GM12873 (cell line): ENCODE results near the gene DDX24.

Experiments
- TF ChIP-seq, protein P1 (sequence below): IDR thresholded peaks from 2 replicates; pipeline ENCODE4 v1.5.1; 2012; ENCODE audit warnings: low read depth, mild to moderate bottlenecking, moderate library complexity, low read length, control low read depth; ENCODE audit not compliant: insufficient read depth; ENCODE audit errors: missing control alignments

DDX24 gene

GRCh38 chr14:94058128-94058673 is 22.8 kb downstream of the DDX24 start:
- TF ChIP-seq, protein P1, sequence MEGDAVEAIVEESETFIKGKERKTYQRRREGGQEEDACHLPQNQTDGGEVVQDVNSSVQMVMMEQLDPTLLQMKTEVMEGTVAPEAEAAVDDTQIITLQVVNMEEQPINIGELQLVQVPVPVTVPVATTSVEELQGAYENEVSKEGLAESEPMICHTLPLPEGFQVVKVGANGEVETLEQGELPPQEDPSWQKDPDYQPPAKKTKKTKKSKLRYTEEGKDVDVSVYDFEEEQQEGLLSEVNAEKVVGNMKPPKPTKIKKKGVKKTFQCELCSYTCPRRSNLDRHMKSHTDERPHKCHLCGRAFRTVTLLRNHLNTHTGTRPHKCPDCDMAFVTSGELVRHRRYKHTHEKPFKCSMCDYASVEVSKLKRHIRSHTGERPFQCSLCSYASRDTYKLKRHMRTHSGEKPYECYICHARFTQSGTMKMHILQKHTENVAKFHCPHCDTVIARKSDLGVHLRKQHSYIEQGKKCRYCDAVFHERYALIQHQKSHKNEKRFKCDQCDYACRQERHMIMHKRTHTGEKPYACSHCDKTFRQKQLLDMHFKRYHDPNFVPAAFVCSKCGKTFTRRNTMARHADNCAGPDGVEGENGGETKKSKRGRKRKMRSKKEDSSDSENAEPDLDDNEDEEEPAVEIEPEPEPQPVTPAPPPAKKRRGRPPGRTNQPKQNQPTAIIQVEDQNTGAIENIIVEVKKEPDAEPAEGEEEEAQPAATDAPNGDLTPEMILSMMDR, result no peak

DNA sequence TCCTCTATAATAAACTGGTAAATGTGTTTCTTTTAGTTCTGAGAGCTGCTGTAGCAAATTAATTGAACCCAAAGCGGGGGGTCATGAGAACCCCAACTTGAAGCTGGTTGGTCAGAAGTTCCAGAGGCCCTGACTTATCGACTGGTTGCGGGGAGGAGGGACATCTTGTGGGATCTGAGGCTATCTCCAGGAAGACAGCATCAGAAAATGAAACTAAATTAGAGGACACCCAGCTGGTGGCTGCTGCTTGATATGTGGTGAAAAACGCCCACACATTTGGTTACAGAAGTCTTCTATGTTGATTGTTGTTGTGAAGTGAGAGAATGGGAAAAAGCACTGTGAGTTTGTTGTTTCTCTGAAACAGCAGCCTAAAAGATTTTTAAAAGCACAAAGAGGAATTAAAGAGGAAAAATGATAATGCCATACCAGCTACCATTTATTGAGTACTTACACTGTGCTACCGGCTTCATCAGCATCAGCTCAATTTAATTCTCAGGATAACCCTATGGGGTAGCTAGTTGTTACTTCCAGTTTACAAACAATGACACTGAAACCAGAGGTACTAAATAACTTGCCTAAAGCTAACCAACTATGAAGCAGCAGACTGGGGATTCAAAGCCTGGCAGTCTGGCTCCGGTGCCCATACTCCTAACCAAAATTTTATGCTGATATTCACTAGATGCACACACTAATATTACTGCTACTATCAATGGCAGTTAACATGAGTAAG is 24.3 kb downstream of the DDX24 start:
- TF ChIP-seq, protein P1, result no peak

GRCh38 chr14:94054936-94055335 is 26.1 kb downstream of the DDX24 start:
- TF ChIP-seq, protein P1, result no peak

DNA sequence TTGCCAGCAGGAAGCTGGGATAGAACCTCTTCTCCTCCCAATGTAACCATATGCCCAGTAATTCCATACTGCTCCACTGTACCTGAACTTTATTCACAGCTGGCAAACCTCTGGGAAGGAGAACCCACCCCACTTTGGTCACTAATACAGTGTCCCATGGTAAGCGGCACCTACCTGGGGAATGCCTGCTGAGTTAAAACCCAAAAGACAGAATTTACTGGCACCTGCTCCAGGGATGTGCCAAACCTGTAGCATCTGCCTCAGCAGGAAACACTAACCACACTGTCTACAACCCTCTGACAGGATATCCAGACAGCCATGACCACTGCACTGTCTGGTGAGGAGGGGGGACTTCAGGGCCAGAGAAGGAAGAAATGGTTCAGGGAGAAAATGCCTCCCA is 26.6 kb downstream of the DDX24 start:
- TF ChIP-seq, protein P1, result no peak

DNA sequence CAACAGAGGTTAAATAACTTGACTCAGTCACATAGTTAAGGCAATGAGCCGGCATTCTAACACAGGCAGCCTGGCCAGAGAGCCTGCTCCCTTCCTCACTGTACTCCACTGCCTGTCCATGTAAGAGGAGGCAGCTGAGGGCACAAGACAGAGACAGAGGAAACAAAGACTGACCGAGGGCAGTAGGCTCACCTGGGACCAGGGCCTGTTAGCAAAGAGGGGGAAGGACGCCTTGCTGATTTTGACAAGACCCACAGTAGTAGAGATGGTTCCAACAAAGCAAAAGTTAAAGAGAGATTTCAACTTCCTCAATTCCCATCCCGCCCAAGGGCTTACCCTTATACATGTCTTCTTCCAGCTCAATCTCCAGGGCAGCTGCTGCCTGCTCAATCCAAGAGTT is 28.3 kb downstream of the DDX24 start:
- TF ChIP-seq, protein P1, result no peak

DNA sequence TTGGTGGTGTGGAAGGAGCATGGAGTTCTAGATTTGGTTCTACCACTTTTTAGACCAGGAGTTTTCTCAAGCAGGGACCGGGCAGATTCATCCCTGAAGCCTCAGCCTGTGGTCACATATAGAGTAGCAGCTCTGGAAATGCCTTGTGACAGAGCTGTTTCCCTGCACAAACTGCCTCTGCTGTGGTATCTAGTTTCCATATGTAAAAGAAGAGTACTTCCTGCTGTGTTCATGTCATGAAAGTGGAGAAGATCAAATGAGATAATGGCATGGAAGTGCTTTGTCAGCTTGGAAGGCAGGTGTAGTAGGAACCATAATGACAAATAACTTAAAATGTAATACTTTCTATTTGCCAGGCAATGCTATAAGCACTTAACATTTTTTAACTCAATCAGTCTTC is 28.8 kb downstream of the DDX24 start:
- TF ChIP-seq, protein P1, result no peak

DNA sequence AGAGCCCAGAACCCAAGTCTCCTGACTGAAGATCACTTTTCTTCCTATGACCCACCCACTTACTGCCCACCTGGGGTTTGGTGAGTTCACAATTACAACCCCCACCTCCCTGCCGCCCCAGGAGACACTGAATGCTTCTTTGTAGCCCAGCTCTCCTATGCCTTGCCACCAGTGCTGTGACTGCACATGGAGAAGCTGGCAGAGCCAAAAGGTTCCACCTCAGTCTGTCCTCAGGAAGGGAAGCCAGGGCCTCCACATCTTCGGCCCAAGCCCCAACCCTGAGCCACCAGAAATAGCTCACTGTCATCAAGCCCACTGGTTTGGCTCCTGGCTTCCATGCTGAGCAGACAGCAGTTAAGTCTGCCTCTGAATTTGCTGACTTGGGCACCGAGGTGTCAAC is 29.2 kb downstream of the DDX24 start:
- TF ChIP-seq, protein P1, result no peak
